Adrenal gland (tissue), 12 donors: Measurements from ENCODE around the gene TICRR. TPM values are rescaled to one million over a fixed set of nuclear protein-coding genes. Genes with fewer than 3 reads are reported as not detected.

Experiments
- DNase-seq, 7 donors: peaks; one replicate each; pipeline ENCODE4 v3.0.0-alpha.2; 2019 to 2020
- H3K27ac ChIP-seq, 5 donors: fragments of 200-600 bp; sonication (generic) in 4 of 5; 1 replicate in 3 of 5; 2 replicates in 2 of 5; pipeline versions ENCODE4 v1.5.1 to v1.8.0; 2016 to 2020; ENCODE audit warnings: mild to moderate bottlenecking in 1 of 5
- H3K27me3 ChIP-seq: fragments of 200-600 bp; 2 replicates; pipeline ENCODE4 v1.8.0; 2021
- H3K36me3 ChIP-seq, 2 donors: fragments of 200-600 bp; replicated peaks in 1 of 2; 1 replicate in 1 of 2; 2 replicates in 1 of 2; pipeline versions ENCODE4 v1.5.1 to v1.8.0; 2018 to 2022
- H3K4me1 ChIP-seq, 2 donors: fragments of 200-600 bp; replicated peaks in 1 of 2; 1 replicate in 1 of 2; 2 replicates in 1 of 2; pipeline versions ENCODE4 v1.5.1 to v1.8.0; 2018 to 2021
- H3K4me3 ChIP-seq, 4 donors: fragments of 200-600 bp; sonication (generic) in 3 of 4; one replicate each; pipeline ENCODE4 v1.5.1; 2016 to 2018
- H3K9me3 ChIP-seq, 3 donors: fragments of 200-600 bp; sonication (generic) in 1 of 3; replicated peaks in 1 of 3; 1 replicate in 2 of 3; 2 replicates in 1 of 3; pipeline versions ENCODE4 v1.5.1 to v1.8.0; 2016 to 2021
- POLR2A ChIP-seq, 2 donors: fragments of 450-650 bp; IDR thresholded peaks; one replicate each; pipeline ENCODE4 v1.6.1; 2017; ENCODE audit warnings: antibody characterized with exemption in 2 of 2, mild to moderate bottlenecking in 2 of 2, moderate library complexity in 1 of 2
- WGBS, 4 donors: extraction: QIAGEN DNeasy Blood & Tissue Kit in 2 of 4; methylation state at CpG; one replicate each; pipeline versions ENCODE4 v1.1.5 to v1.1.7; 2013 to 2017; 5-methylcytosine and 5-hydroxymethylcytosine counted together
- intact Hi-C, 2 donors: fragments of 100-400 bp; cut with DNase I; formaldehyde crosslinking; loops; one replicate each; pipeline versions ENCODE4 v1.14.1 to v1.15.0; 2022 to 2023
- polyA plus RNA-seq, 3 donors: library from polyadenylated mRNA; stranded (reverse); fragments of 200-250 nt in 2 of 3; fragments of 350-450 nt in 1 of 3; fragmentation: Illumina TruSeq in 1 of 3; extraction: RNeasy Lipid Tissue Mini Kit (QIAGEN cat#74804) in 1 of 3; gene quantifications; one replicate each; pipeline ENCODE4 v1.2.3, GENCODE V29; 2013 to 2014
- total RNA-seq, 9 donors: library from RNA; depleted of rRNA in 4 of 9; stranded (reverse); fragments of >200 nt in 4 of 9; fragments of 120-200 nt in 1 of 9; fragmentation: NEBNext Ultra II Directional in 1 of 9; extraction: Animal tissue kit (Norgen Biotek cat#: 25700) in 1 of 9; gene quantifications; one replicate each; pipeline versions ENCODE4 v1.1.0 to v1.2.4, GENCODE V29; 2013 to 2023
- TF ChIP-seq, protein P1 (sequence below), 6 experiments: fragments of 450-650 bp in 4 of 6; fragments of 200-600 bp in 2 of 6; sonication (generic) in 1 of 6; IDR thresholded peaks; 1 replicate in 5 of 6; 2 replicates in 1 of 6; pipeline versions ENCODE4 v1.5.1 to v1.8.0; 2016 to 2021; ENCODE audit warnings: antibody characterized with exemption in 6 of 6, mild to moderate bottlenecking in 2 of 6, moderate library complexity in 1 of 6
- donor health status: healthy with polysubstance abuse.
- donor health status: Bipolar disorder and iron deficiency.
- donor health status: DM: yes; HTN: yes; CAD: no.
- donor health status: DM: no; HTN: no; CAD: no.
- donor health status: DM: no; HTN: no; CAD: no.
- donor health status: DM: yes; HTN: yes; CAD: no.

TICRR gene
- total and polyA plus RNA-seq, 12 donors = 0.10 to 2.4 (median 0.19) TPM; not detected in 1

DNA sequence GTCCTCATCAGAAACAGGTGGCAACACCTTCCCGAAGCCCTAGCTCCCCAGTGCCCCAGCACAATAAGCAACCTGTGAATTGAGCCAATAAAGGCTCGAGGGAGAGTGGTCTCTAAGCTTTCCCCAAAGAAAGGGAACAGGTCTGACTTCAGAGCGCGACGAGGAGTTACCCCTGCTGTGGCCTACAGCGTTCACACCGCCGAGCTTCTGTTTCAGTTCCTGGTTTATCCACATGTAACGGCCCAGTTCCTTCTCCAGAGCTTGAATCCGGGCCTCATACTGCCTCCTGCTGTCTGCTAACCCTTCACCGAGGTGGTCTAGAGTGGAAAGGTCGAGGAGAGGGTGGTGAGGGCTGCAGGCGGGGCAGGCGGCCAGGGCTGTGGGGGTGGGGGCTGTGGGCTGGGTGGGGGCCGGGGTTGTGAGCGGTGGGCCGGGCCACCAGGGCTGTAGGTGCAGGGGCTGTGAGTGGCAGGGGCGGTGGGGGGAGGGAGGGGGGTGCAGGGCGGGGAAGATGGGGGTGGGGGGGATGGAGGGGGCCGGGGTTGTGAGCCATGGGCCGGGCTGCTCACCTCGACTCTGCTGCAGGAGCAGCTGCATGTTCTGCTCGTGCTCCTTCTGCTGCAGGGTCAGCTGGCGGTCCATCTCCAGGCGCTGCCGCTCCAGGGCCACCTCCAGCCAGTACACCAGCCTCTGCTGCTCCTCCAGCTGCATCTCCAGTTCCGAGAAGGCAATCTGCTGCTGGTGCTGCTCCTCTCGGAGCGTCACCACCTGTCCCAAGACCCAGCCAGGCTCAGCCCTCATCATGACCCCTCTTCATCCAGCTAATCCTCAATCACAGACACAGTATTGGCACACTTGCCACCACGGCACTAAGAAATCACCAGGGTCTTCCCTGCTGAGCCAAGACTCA lies 53.8 kb downstream of the TICRR start:
- Histone ChIP-seq H3K36me3 (peaks cover 0 to 45% of the 10 kb centered on the region in 2 donors), H3K9me3 (no peaks in the 10 kb centered on the region), H3K27me3 (no peaks in the 10 kb centered on the region), H3K4me1 (no peaks in the 10 kb centered on the region), H3K27ac (no peak overlapping the region), H3K4me3 (no peak overlapping the region)
- 91 to 96% (median 93%) methylated on average over 17 to 29 of the region's 30 CpGs for WGBS, 4 donors
- TF ChIP-seq, protein P1, sequence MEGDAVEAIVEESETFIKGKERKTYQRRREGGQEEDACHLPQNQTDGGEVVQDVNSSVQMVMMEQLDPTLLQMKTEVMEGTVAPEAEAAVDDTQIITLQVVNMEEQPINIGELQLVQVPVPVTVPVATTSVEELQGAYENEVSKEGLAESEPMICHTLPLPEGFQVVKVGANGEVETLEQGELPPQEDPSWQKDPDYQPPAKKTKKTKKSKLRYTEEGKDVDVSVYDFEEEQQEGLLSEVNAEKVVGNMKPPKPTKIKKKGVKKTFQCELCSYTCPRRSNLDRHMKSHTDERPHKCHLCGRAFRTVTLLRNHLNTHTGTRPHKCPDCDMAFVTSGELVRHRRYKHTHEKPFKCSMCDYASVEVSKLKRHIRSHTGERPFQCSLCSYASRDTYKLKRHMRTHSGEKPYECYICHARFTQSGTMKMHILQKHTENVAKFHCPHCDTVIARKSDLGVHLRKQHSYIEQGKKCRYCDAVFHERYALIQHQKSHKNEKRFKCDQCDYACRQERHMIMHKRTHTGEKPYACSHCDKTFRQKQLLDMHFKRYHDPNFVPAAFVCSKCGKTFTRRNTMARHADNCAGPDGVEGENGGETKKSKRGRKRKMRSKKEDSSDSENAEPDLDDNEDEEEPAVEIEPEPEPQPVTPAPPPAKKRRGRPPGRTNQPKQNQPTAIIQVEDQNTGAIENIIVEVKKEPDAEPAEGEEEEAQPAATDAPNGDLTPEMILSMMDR (IDR thresholded peaks at IDR 0.05) = no peak
- no peak for TF ChIP-seq POLR2A (IDR thresholded peaks at IDR 0.05)
- intact Hi-C loops = no loop called here
- no peak for DNase-seq

- no peak for DNase-seq
- Histone ChIP-seq H3K36me3 (peaks cover 0 to 45% of the 10 kb centered on the region in 2 donors), H3K4me1 (no peaks in the 10 kb centered on the region), H3K4me3 (no peak overlapping the region), H3K27me3 (no peaks in the 10 kb centered on the region), H3K9me3 (no peaks in the 10 kb centered on the region), H3K27ac (no peak overlapping the region)
- 94 to 97% (median 95%) methylated on average over 5 of the region's 5 CpGs for WGBS, 4 donors
- intact Hi-C loops = no loop called here
- TF ChIP-seq, protein P1 (IDR thresholded peaks at IDR 0.05) = no peak
- TF ChIP-seq POLR2A (IDR thresholded peaks at IDR 0.05) = no peak
Measured at GRCh38 chr15:89629829-89630228, 54.6 kb downstream of the TICRR start.

DNA sequence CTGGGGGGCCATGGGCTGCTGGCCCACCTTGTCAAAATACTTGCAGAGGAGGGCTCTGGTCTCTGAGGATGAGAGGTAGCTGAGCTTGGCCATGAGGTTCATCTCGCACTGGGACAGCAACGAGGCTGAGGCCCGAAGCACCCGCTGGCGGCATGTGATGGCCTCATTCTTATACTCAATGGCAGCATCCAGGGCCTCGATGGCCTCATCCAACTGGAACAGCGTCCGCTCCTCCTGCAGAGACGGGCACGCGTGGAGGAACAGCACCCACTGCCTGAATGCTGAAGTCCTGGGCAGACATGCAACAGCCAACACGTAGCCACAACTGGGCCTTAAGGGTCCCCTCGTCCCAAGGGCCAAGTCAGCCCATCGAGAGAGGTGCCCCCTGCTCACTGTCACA lies 55.0 kb downstream of the TICRR start:
- peaks cover 0 to 45% of the 10 kb centered on the region in 2 donors for H3K36me3 ChIP-seq
- no peak overlapping the region for H3K4me3 ChIP-seq
- TF ChIP-seq, protein P1 (IDR thresholded peaks at IDR 0.05) = no peak
- no peak for TF ChIP-seq POLR2A (IDR thresholded peaks at IDR 0.05)
- H3K9me3 ChIP-seq = no peaks in the 10 kb centered on the region
- 91 to 100% (median 96%) methylated on average over 1 to 14 of the region's 14 CpGs for WGBS, 4 donors
- intact Hi-C loops = no loop called here
- H3K27me3 ChIP-seq = no peaks in the 10 kb centered on the region
- no peaks in the 10 kb centered on the region for H3K4me1 ChIP-seq
- H3K27ac ChIP-seq = no peak overlapping the region
- peak in 1 of 7 donors; percentile 5 for DNase-seq

- H3K4me3 ChIP-seq = no peak overlapping the region
- peak in 1 of 7 donors; percentile 15 for DNase-seq
- intact Hi-C loops = no loop called here
- peaks cover 0 to 43% of the 10 kb centered on the region in 2 donors for H3K36me3 ChIP-seq
- no peaks in the 10 kb centered on the region for H3K4me1 ChIP-seq
- H3K27ac ChIP-seq = no peak overlapping the region
- 94 to 97% (median 95%) methylated on average over 10 to 30 of the region's 30 CpGs for WGBS, 4 donors
- no peaks in the 10 kb centered on the region for H3K27me3 ChIP-seq
- H3K9me3 ChIP-seq = no peaks in the 10 kb centered on the region
- TF ChIP-seq, protein P1 (IDR thresholded peaks at IDR 0.05) = no peak
- no peak for TF ChIP-seq POLR2A (IDR thresholded peaks at IDR 0.05)
Measured at GRCh38 chr15:89630974-89631901, 56.0 kb downstream of the TICRR start.
